ENCODE data around the gene CHST1.

- TF ChIP-seq GATA3 (IDR thresholded peaks at IDR 0.05; ENCODE audit: low read depth, low read length) (no peak), GATA2 (IDR thresholded peaks at IDR 0.05; ENCODE audit: low read depth, low read length) (no peak)
Observed at GRCh38 chr11:45644981-45645889, 20.2 kb downstream of the CHST1 start.
